H9 (cell line): ENCODE data around the gene LMF1. TPM values are rescaled to one million over a fixed set of nuclear protein-coding genes. Genes with fewer than 3 reads are reported as not detected.

Experiments used
- DNase-seq: peaks from one replicate; pipeline ENCODE4 v3.0.0-alpha.2; 2017
- H2AFZ ChIP-seq: one replicate; pipeline ENCODE4 v1.6.1; 2013; ENCODE audit warnings: mild to moderate bottlenecking, low read length, control low read depth, moderate library complexity
- H2AK5ac ChIP-seq: 2 replicates; pipeline ENCODE4 v1.6.1; 2013; ENCODE audit warnings: low read length, control low read depth, mixed read lengths; ENCODE audit not compliant: insufficient read length
- H2BK120ac ChIP-seq: one replicate; pipeline ENCODE4 v1.6.1; 2013; ENCODE audit warnings: low read depth, mild to moderate bottlenecking, low read length, control low read depth, inconsistent platforms; ENCODE audit not compliant: poor library complexity, severe bottlenecking
- H2BK12ac ChIP-seq: 2 replicates; pipeline ENCODE4 v1.6.1; 2013; ENCODE audit warnings: low read length, control low read depth, mixed read lengths, low read depth; ENCODE audit not compliant: insufficient read length
- H2BK15ac ChIP-seq: 2 replicates; pipeline ENCODE4 v1.6.1; 2013; ENCODE audit warnings: low read depth, low read length, control low read depth
- H2BK20ac ChIP-seq: one replicate; pipeline ENCODE4 v1.6.1; 2013; ENCODE audit warnings: low read depth, mild to moderate bottlenecking, low read length, control low read depth, inconsistent platforms; ENCODE audit not compliant: poor library complexity, severe bottlenecking
- H2BK5ac ChIP-seq: 2 replicates; pipeline ENCODE4 v1.6.1; 2013; ENCODE audit warnings: low read length, control low read depth, mixed read lengths; ENCODE audit not compliant: insufficient read length
- H3K14ac ChIP-seq: 2 replicates; pipeline ENCODE4 v1.6.1; 2013; ENCODE audit warnings: low read length, control low read depth; ENCODE audit not compliant: insufficient read depth
- H3K18ac ChIP-seq: 2 replicates; pipeline ENCODE4 v1.6.1; 2013; ENCODE audit warnings: low read depth, mild to moderate bottlenecking, mixed read lengths, low read length, control low read depth; ENCODE audit not compliant: insufficient read length
- H3K23ac ChIP-seq: 2 replicates; pipeline ENCODE4 v1.6.1; 2013; ENCODE audit warnings: low read length, control low read depth, mixed read lengths, low read depth; ENCODE audit not compliant: insufficient read length
- H3K23me2 ChIP-seq: 2 replicates; pipeline ENCODE4 v1.6.1; 2013; ENCODE audit warnings: low read depth, mild to moderate bottlenecking, mixed read lengths, low read length, control low read depth; ENCODE audit not compliant: insufficient read length, poor library complexity, severe bottlenecking
- H3K27ac ChIP-seq: 2 replicates; pipeline ENCODE4 v1.5.1; 2013; ENCODE audit warnings: low read length, control low read depth, mixed read lengths, low read depth; ENCODE audit not compliant: insufficient read length
- H3K27me3 ChIP-seq: 2 replicates; pipeline ENCODE4 v1.6.1; 2013; ENCODE audit warnings: low read length, control low read depth, inconsistent platforms; ENCODE audit not compliant: insufficient read depth
- H3K4ac ChIP-seq: 2 replicates; pipeline ENCODE4 v1.6.1; 2013; ENCODE audit warnings: low read depth, mild to moderate bottlenecking, control low read depth, inconsistent platforms, low read length, moderate library complexity
- H3K4me1 ChIP-seq: 2 replicates; pipeline ENCODE4 v1.6.1; 2013; ENCODE audit warnings: low read length, control low read depth, inconsistent platforms; ENCODE audit not compliant: insufficient read depth
- H3K4me2 ChIP-seq: 2 replicates; pipeline ENCODE4 v1.6.1; 2013; ENCODE audit warnings: low read length, control low read depth, mixed read lengths; ENCODE audit not compliant: insufficient read length, insufficient read depth
- H3K56ac ChIP-seq: 2 replicates; pipeline ENCODE4 v1.6.1; 2013; ENCODE audit warnings: low read depth, mild to moderate bottlenecking, mixed read lengths, low read length, control low read depth; ENCODE audit not compliant: insufficient read length
- H3K79me1 ChIP-seq: 2 replicates; pipeline ENCODE4 v1.6.1; 2013; ENCODE audit warnings: low read depth, mild to moderate bottlenecking, moderate library complexity, low read length, control low read depth, inconsistent platforms; ENCODE audit not compliant: insufficient read depth, poor library complexity, severe bottlenecking
- H3K79me2 ChIP-seq: 2 replicates; pipeline ENCODE4 v1.6.1; 2013; ENCODE audit warnings: low read length, control low read depth, inconsistent platforms; ENCODE audit not compliant: insufficient read depth
- H3K9ac ChIP-seq: 2 replicates; pipeline ENCODE4 v1.6.1; 2013; ENCODE audit warnings: low read length, control low read depth, mixed read lengths; ENCODE audit not compliant: insufficient read length; ENCODE audit errors: extremely low read depth
- H3K9me3 ChIP-seq: one replicate; pipeline ENCODE4 v1.6.1; 2013; ENCODE audit warnings: low read depth, low read length, inconsistent platforms; ENCODE audit not compliant: control insufficient read depth
- H3T11ph ChIP-seq: one replicate; pipeline ENCODE4 v1.6.1; 2013; ENCODE audit warnings: mild to moderate bottlenecking, low read length, control low read depth, inconsistent platforms
- H4K20me1 ChIP-seq: one replicate; pipeline ENCODE4 v1.6.1; 2013; ENCODE audit not compliant: control insufficient read depth, insufficient read length, insufficient read depth
- H4K5ac ChIP-seq: 2 replicates; pipeline ENCODE4 v1.6.1; 2013; ENCODE audit warnings: low read depth, mild to moderate bottlenecking, mixed read lengths, low read length, control low read depth; ENCODE audit not compliant: insufficient read length
- H4K8ac ChIP-seq: replicated peaks from 2 replicates; pipeline ENCODE4 v1.6.1; 2013; ENCODE audit warnings: low read length, control low read depth, mixed read lengths, low read depth; ENCODE audit not compliant: insufficient read length
- H4K91ac ChIP-seq: 2 replicates; pipeline ENCODE4 v1.6.1; 2013; ENCODE audit warnings: low read depth, mild to moderate bottlenecking, moderate library complexity, mixed read lengths, low read length, control low read depth; ENCODE audit not compliant: insufficient read length
- H3K27ac Mint-ChIP-seq, 3 experiments: 2 replicates in 2 of 3; 3 replicates in 1 of 3; pipeline ENCODE4 v1.8.0; 2020 to 2021; ENCODE audit warnings: mixed read lengths in 3 of 3, mild to moderate bottlenecking in 1 of 3, moderate library complexity in 1 of 3
- H3K27me3 Mint-ChIP-seq: 2 replicates; pipeline ENCODE4 v1.8.0; 2021; ENCODE audit warnings: low read depth, mild to moderate bottlenecking, moderate library complexity, mixed read lengths
- H3K36me3 Mint-ChIP-seq, 3 experiments: 2 replicates in 2 of 3; 3 replicates in 1 of 3; pipeline ENCODE4 v1.8.0; 2020 to 2021; ENCODE audit warnings: low read depth in 3 of 3, mixed read lengths in 3 of 3; ENCODE audit not compliant: insufficient read depth in 1 of 3
- H3K4me1 Mint-ChIP-seq, 2 experiments: 2 replicates each; pipeline ENCODE4 v1.8.0; 2020; ENCODE audit warnings: mixed read lengths in 2 of 2
- H3K4me3 Mint-ChIP-seq, 2 experiments: 2 replicates in 1 of 2; 3 replicates in 1 of 2; pipeline ENCODE4 v1.8.0; 2020 to 2021; ENCODE audit warnings: mild to moderate bottlenecking in 2 of 2, mixed read lengths in 2 of 2, moderate library complexity in 1 of 2
- H3K9me3 Mint-ChIP-seq, 2 experiments: 2 replicates in 1 of 2; 3 replicates in 1 of 2; pipeline ENCODE4 v1.8.0; 2020; ENCODE audit warnings: mild to moderate bottlenecking in 2 of 2, mixed read lengths in 2 of 2, moderate library complexity in 1 of 2
- CTCF ChIP-seq: fragments of 200-600 bp; sonication (generic); conservative IDR thresholded peaks from 3 replicates; pipeline ENCODE4 v1.8.0; 2021; ENCODE audit warnings: antibody characterized with exemption, mild to moderate bottlenecking
- WGBS: extraction: QIAGEN DNeasy Blood & Tissue Kit; methylation state at CpG from one replicate; pipeline ENCODE4 v1.1.7; 2013; ENCODE audit warnings: missing lambda C conversion rate, low lambda C conversion rate, mixed read lengths; ENCODE audit not compliant: insufficient read length; ENCODE audit errors: extremely low coverage; 5-methylcytosine and 5-hydroxymethylcytosine counted together
- total RNA-seq: library from RNA; stranded (reverse); gene quantifications from 2 replicates; pipeline ENCODE4 v1.2.1, GENCODE V29; 2021

LMF1 gene
- total RNA-seq, 1 experiment from 2014 or later, result 7.1 TPM

GRCh38 chr16:876041-876335, 94.8 kb downstream of the LMF1 start:
- peaks cover 3% of the 10 kb centered on the region; the same call in 1 of the 2 replicates for H3K27me3 Mint-ChIP-seq
- H3T11ph ChIP-seq, result no peak overlapping the region
- no peak overlapping the region for H3K4me2 ChIP-seq
- no peaks in the 10 kb centered on the region for H3K23me2 ChIP-seq
- no peak overlapping the region for H3K18ac ChIP-seq
- H4K20me1 ChIP-seq, result no peaks in the 10 kb centered on the region
- no peak overlapping the region for H4K5ac ChIP-seq
- H2AK5ac ChIP-seq, result no peak overlapping the region
- no peaks in the 10 kb centered on the region for H3K27me3 ChIP-seq
- no peak overlapping the region for H4K91ac ChIP-seq
- H3K9ac ChIP-seq, result no peak overlapping the region
- H3K27ac ChIP-seq, result no peak overlapping the region
- no peak overlapping the region for H3K56ac ChIP-seq
- DNase-seq, result no peak
- no peak overlapping the region for H2BK5ac ChIP-seq
- H3K4me1 Mint-ChIP-seq, result peaks cover 0 to 5% of the 10 kb centered on the region in 2 experiments; a peak in 3 of 4 replicates
- no peaks in the 10 kb centered on the region for H3K4me1 ChIP-seq
- no peak overlapping the region for H2BK120ac ChIP-seq
- H2BK15ac ChIP-seq, result no peak overlapping the region
- no CpG with 5 or more reads among the region's 22 CpGs for WGBS
- H3K9me3 Mint-ChIP-seq, result no peaks in the 10 kb centered on the region
- no peak overlapping the region for H4K8ac ChIP-seq
- TF ChIP-seq CTCF, result no peak
- no peak overlapping the region for H2AFZ ChIP-seq
- no peaks in the 10 kb centered on the region for H3K79me1 ChIP-seq
- H3K36me3 Mint-ChIP-seq, result no peaks in the 10 kb centered on the region
- no peak overlapping the region for H2BK20ac ChIP-seq
- H3K14ac ChIP-seq, result no peak overlapping the region; the same call in 1 of the 2 replicates
- no peaks in the 10 kb centered on the region for H3K9me3 ChIP-seq
- H3K23ac ChIP-seq, result no peak overlapping the region
- H3K4me3 Mint-ChIP-seq, result no peak overlapping the region
- no peak overlapping the region for H3K27ac Mint-ChIP-seq
- H3K4ac ChIP-seq, result no peak overlapping the region
- no peak overlapping the region for H2BK12ac ChIP-seq
- H3K79me2 ChIP-seq, result no peaks in the 10 kb centered on the region
